WTC11 (cell line): ENCODE results near the gene WDSUB1. TPM values are rescaled to one million over a fixed set of nuclear protein-coding genes. Genes with fewer than 3 reads are reported as not detected.

ENCODE experiments used
- ATAC-seq: fragments of 200-7000 bp; cut with Tn5 transposase; 2 replicates; pipeline ENCODE4 v1.10.0; 2021; ENCODE audit warnings: mild to moderate bottlenecking, moderate library complexity
- CTCF ChIA-PET: fragments of 300-600 bp; sonication (Branson Sonifier 250); formaldehyde crosslinking; loops from one replicate; lab custom pipeline; 2021; ENCODE audit warnings: antibody characterized with exemption; lab: Charles Lee
- POLR2A ChIA-PET: fragments of 350-600 bp; sonication (Branson Sonifier 250); formaldehyde crosslinking; loops from one replicate; lab custom pipeline; 2021; ENCODE audit warnings: antibody characterized with exemption; lab: Charles Lee
- DNase-seq: peaks from one replicate; pipeline ENCODE4 v3.0.0; 2021; ENCODE audit warnings: low spot score
- H3K27ac Mint-ChIP-seq: 2 replicates; pipeline ENCODE4 v1.8.0; 2021; ENCODE audit warnings: mixed read lengths
- H3K27me3 Mint-ChIP-seq: 2 replicates; pipeline ENCODE4 v1.8.0; 2021; ENCODE audit warnings: low read depth, mild to moderate bottlenecking, moderate library complexity, mixed read lengths
- H3K36me3 Mint-ChIP-seq: 2 replicates; pipeline ENCODE4 v1.8.0; 2021; ENCODE audit warnings: mixed read lengths
- H3K4me1 Mint-ChIP-seq: 2 replicates; pipeline ENCODE4 v1.8.0; 2022; ENCODE audit warnings: mixed read lengths
- H3K4me3 Mint-ChIP-seq: 2 replicates; pipeline ENCODE4 v1.8.0; 2021; ENCODE audit warnings: mild to moderate bottlenecking, moderate library complexity, mixed read lengths
- H3K9me3 Mint-ChIP-seq: 2 replicates; pipeline ENCODE4 v1.8.0; 2021; ENCODE audit warnings: mixed read lengths
- CREM ChIP-seq: sonication (generic); formaldehyde crosslinking; IDR thresholded peaks from 2 replicates; pipeline ENCODE4 v1.8.1; 2022; ENCODE audit warnings: mild to moderate bottlenecking, missing genetic modification reagents, moderate library complexity
- CTCF ChIP-seq: fragments of 200-600 bp; IDR thresholded peaks from 2 replicates; pipeline ENCODE4 v1.8.0; 2022; ENCODE audit warnings: antibody characterized with exemption
- EMX1 ChIP-seq: fragments of 250-450 bp; sonication (Bioruptor Pico); IDR thresholded peaks from 2 replicates; pipeline ENCODE4 v1.8.0; 2021; ENCODE audit warnings: mild to moderate bottlenecking
- ETV6 ChIP-seq: sonication (generic); formaldehyde crosslinking; IDR thresholded peaks from 2 replicates; pipeline ENCODE4 v1.8.1; 2022; ENCODE audit warnings: mild to moderate bottlenecking, missing genetic modification reagents
- FOXK1 ChIP-seq: sonication (generic); formaldehyde crosslinking; IDR thresholded peaks from 2 replicates; pipeline ENCODE4 v1.8.0; 2022; ENCODE audit warnings: mild to moderate bottlenecking, moderate library complexity, missing genetic modification reagents
- FOXP4 ChIP-seq: sonication (generic); formaldehyde crosslinking; IDR thresholded peaks from 2 replicates; pipeline ENCODE4 v1.8.0; 2022; ENCODE audit warnings: mild to moderate bottlenecking, missing genetic modification reagents
- KAT7 ChIP-seq: sonication (generic); formaldehyde crosslinking; IDR thresholded peaks from 2 replicates; pipeline ENCODE4 v1.8.1; 2023; ENCODE audit warnings: missing genetic modification reagents, mild to moderate bottlenecking, borderline replicate concordance
- NFATC4 ChIP-seq: fragments of 250-450 bp; sonication (Bioruptor Pico); IDR thresholded peaks from 2 replicates; pipeline ENCODE4 v1.9.0; 2021; ENCODE audit warnings: mild to moderate bottlenecking
- NFYB ChIP-seq: sonication (generic); formaldehyde crosslinking; conservative IDR thresholded peaks from 2 replicates; pipeline ENCODE4 v1.8.0; 2022; ENCODE audit warnings: low read depth, missing genetic modification reagents
- NR2C2 ChIP-seq: sonication (generic); formaldehyde crosslinking; IDR thresholded peaks from 2 replicates; pipeline ENCODE4 v1.8.0; 2022; ENCODE audit warnings: mild to moderate bottlenecking, missing genetic modification reagents
- PREB ChIP-seq: sonication (generic); formaldehyde crosslinking; IDR thresholded peaks from 2 replicates; pipeline ENCODE4 v1.8.1; 2022; ENCODE audit warnings: mild to moderate bottlenecking, missing genetic modification reagents, moderate library complexity, borderline replicate concordance
- STAT6 ChIP-seq: sonication (generic); formaldehyde crosslinking; conservative IDR thresholded peaks from 2 replicates; pipeline ENCODE4 v1.8.1; 2023; ENCODE audit warnings: mild to moderate bottlenecking, low read depth, missing genetic modification reagents, moderate library complexity
- TEAD1 ChIP-seq: sonication (generic); formaldehyde crosslinking; IDR thresholded peaks from 2 replicates; pipeline ENCODE4 v1.8.0; 2022; ENCODE audit warnings: mild to moderate bottlenecking, missing genetic modification reagents
- TEAD4 ChIP-seq: sonication (generic); formaldehyde crosslinking; IDR thresholded peaks from 2 replicates; pipeline ENCODE4 v1.8.0; 2022; ENCODE audit warnings: mild to moderate bottlenecking, missing genetic modification reagents
- TP53 ChIP-seq: sonication (generic); formaldehyde crosslinking; IDR thresholded peaks from 2 replicates; pipeline ENCODE4 v1.8.1; 2023; ENCODE audit warnings: mild to moderate bottlenecking, missing genetic modification reagents
- ZNF219 ChIP-seq: sonication (generic); formaldehyde crosslinking; IDR thresholded peaks from 2 replicates; pipeline ENCODE4 v1.8.0; 2023; ENCODE audit warnings: missing genetic modification reagents, mild to moderate bottlenecking, borderline replicate concordance
- ZNF423 ChIP-seq: fragments of 250-450 bp; sonication (Bioruptor Pico); IDR thresholded peaks from 2 replicates; pipeline ENCODE4 v2.1.2; 2022; ENCODE audit warnings: mild to moderate bottlenecking, moderate library complexity
- ZNF512 ChIP-seq: sonication (generic); formaldehyde crosslinking; IDR thresholded peaks from 2 replicates; pipeline ENCODE4 v1.8.1; 2022; ENCODE audit warnings: missing genetic modification reagents, borderline replicate concordance
- total RNA-seq: library from RNA; stranded (reverse); gene quantifications from 3 replicates; pipeline ENCODE4 v1.2.3, GENCODE V29; 2021

WDSUB1 gene
- total RNA-seq, 1 experiment from 2014 or later: 5.8 TPM

GRCh38 chr2:159213296-159213695 is 73.2 kb downstream of the WDSUB1 start (continued):
- TF ChIP-seq STAT6 (CRISPR knock-in tag) (no peak), NR2C2 (no peak), ZNF512 (no peak)

GRCh38 chr2:159211447-159212396 is 74.8 kb downstream of the WDSUB1 start:
- peak; percentile 76; the same call in 1 of the 2 replicates for TF ChIP-seq TEAD4
- 0 out of 2 replicates have a peak, but pooled peaks have one; percentile 50 for TF ChIP-seq ETV6 (CRISPR knock-in tag)
- TF ChIP-seq NFYB (CRISPR knock-in tag): no peak
- TF ChIP-seq TEAD1 (CRISPR knock-in tag): peak; percentile 98
- TF ChIP-seq CREM (CRISPR knock-in tag): peak; percentile 41; the same call in 1 of the 2 replicates
- TF ChIP-seq FOXK1 (CRISPR knock-in tag): peak; percentile 58; the same call in 1 of the 2 replicates
- TF ChIP-seq CTCF: no peak
- TF ChIP-seq ZNF423: peak; percentile 9; the same call in 1 of the 2 replicates
- Mint-ChIP-seq H3K27me3 (peaks cover 90% of the 10 kb centered on the region), H3K9me3 (no peaks in the 10 kb centered on the region), H3K4me3 (peak overlapping the region; percentile 31), H3K4me1 (peaks cover 18% of the 10 kb centered on the region), H3K36me3 (no peaks in the 10 kb centered on the region; the same call in 1 of the 2 replicates), H3K27ac (peak overlapping the region; percentile 88)
- CTCF ChIA-PET: interaction anchor here (0.6 to 2.0 kb wide), 7 partner anchors 9 to 244 kb away, joined by 3 to 4 read pairs (median 3); no protein-coding TSS in a partner anchor
- ATAC-seq (peak; percentile 92), DNase-seq (peak; percentile 56)
- POLR2A ChIA-PET: no interaction called here

GRCh38 chr2:159209341-159210306 is 76.9 kb downstream of the WDSUB1 start:
- POLR2A ChIA-PET: no interaction called here
- no peak for ATAC-seq
- TF ChIP-seq KAT7 (CRISPR knock-in tag) (no peak), EMX1 (CRISPR knock-in tag) (no peak), FOXP4 (CRISPR knock-in tag) (no peak), TP53 (no peak), NFATC4 (no peak), PREB (CRISPR knock-in tag) (no peak), ZNF219 (CRISPR knock-in tag) (no peak), FOXK1 (CRISPR knock-in tag) (no peak)

More at GRCh38 chr2:159209341-159210306, 76.9 kb downstream of the WDSUB1 start:
- no peak overlapping the region for H3K4me3 Mint-ChIP-seq
- DNase-seq: no peak
- peaks cover 18% of the 10 kb centered on the region for H3K4me1 Mint-ChIP-seq
- no peaks in the 10 kb centered on the region for H3K36me3 Mint-ChIP-seq
- CTCF ChIA-PET: interaction anchor here (0.6 kb wide), 1 partner anchor 140 kb away, joined by 3 read pairs; no protein-coding TSS in a partner anchor
- peaks cover 71% of the 10 kb centered on the region for H3K27me3 Mint-ChIP-seq
- H3K9me3 Mint-ChIP-seq: no peaks in the 10 kb centered on the region
- H3K27ac Mint-ChIP-seq: no peak overlapping the region
